Measurements from ENCODE around the gene ASPM.

Gene ASPM

GRCh38 chr1:197146101-197147095, at the start of gene ASPM:
ASPM (minus strand) TSS chr1:197146669; CDS start chr1:197146437, 232 bp downstream.
- FAIRE-seq, result peak; percentile 92

- no peak for FAIRE-seq
These were observed 48.6 kb upstream of the ASPM start for GRCh38 chr1:197195100-197195499.

GRCh38 chr1:197184190-197184589, 37.7 kb upstream of the ASPM start:
- FAIRE-seq, result no peak

GRCh38 chr1:197183195-197183748, 36.8 kb upstream of the ASPM start:
- no peak for FAIRE-seq

- FAIRE-seq, result no peak
These were observed 36.2 kb upstream of the ASPM start for GRCh38 chr1:197182716-197183115.

GRCh38 chr1:197181982-197182381, 35.5 kb upstream of the ASPM start:
- no peak for FAIRE-seq

- FAIRE-seq, result no peak
These were observed 33.9 kb upstream of the ASPM start for GRCh38 chr1:197180252-197180878.

GRCh38 chr1:197178998-197179397, 32.5 kb upstream of the ASPM start:
- no peak for FAIRE-seq

GRCh38 chr1:197174818-197175217, 28.3 kb upstream of the ASPM start:
- no peak for FAIRE-seq

- no peak for FAIRE-seq
These were observed 27.4 kb upstream of the ASPM start for GRCh38 chr1:197173571-197174507.

- FAIRE-seq, result no peak
These were observed 25.1 kb upstream of the ASPM start for GRCh38 chr1:197171531-197171930.

- no peak for FAIRE-seq
These were observed 24.1 kb upstream of the ASPM start for GRCh38 chr1:197170538-197170937.

- FAIRE-seq, result no peak
These were observed 13.0 kb upstream of the ASPM start for GRCh38 chr1:197159461-197159860.

GRCh38 chr1:197156692-197157091, 10.2 kb upstream of the ASPM start:
- FAIRE-seq, result no peak

GRCh38 chr1:197152662-197153061, 6.2 kb upstream of the ASPM start:
- no peak for FAIRE-seq

- FAIRE-seq, result no peak
These were observed 4.7 kb upstream of the ASPM start for GRCh38 chr1:197151185-197151584.

GRCh38 chr1:197150336-197151005, 4.0 kb upstream of the ASPM start:
- no peak for FAIRE-seq

GRCh38 chr1:197149340-197149739, 2.9 kb upstream of the ASPM start:
- no peak for FAIRE-seq

- FAIRE-seq, result no peak
These were observed 934 bp downstream of the ASPM start for GRCh38 chr1:197145446-197146024.

GRCh38 chr1:197144570-197145325, 1.7 kb downstream of the ASPM start:
- no peak for FAIRE-seq

- no peak for FAIRE-seq
These were observed 3.2 kb downstream of the ASPM start for GRCh38 chr1:197143276-197143675.

All from endometrium (tissue), 2 donors.